Left forelimb (tissue), 1 donor: ENCODE data around the gene LMTK2.

Source experiments
- DNase-seq: peaks from one replicate; pipeline ENCODE4 v3.0.0-alpha.2; 2018; ENCODE audit warnings: low spot score

LMTK2 gene

DNA sequence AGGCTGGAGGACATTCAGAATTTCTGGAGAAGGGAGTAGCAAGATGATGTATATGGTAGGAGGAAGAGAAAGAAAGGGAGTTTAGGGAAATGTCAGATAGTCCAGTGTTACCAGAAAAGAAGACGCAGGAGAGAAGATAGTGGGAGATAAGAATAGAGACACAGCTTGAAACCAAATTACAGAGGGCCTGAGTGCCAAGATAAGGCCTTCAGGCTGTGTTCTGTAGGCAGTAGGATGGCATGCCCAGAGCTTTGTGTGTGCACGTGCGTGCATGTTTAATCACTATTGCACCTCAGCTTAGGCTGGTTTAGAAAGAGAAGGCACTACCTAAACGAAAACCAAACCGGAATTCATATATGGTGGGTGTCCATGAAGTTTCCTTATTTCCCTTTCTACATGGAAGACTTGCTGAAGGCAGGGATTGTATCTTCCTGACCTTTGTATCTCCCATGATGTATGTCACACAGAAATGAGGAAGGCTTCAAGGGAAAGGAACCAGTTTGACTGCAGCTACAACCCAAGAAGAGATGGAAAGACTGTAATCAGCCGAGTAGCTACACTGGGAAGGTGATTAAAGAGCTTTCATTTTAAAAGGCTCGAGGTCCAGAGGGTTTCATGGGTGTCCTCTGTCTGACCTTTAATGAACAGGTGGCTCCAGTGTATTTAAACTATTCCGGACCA is 68.7 kb downstream of the LMTK2 start:
- no peak for DNase-seq

DNA sequence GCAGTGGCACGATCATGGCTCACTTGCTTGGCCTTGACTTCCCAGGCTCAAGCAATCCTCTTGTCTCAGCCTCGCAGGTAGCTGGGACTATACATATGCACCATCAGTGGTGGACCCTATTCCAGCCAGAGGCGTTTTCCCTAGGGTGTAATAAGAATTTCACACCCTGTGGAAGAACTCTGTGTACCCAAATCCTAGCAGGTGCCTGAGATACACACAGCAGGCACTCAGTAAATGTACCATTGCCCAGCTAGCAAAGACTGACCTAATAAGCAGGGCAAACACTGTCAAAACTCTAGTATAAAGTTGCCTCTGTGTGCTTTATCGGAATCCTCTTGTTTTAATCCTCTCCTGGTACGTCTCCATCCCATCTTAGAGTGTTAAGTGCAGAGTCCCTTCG is 70.9 kb downstream of the LMTK2 start:
- DNase-seq, result no peak

DNA sequence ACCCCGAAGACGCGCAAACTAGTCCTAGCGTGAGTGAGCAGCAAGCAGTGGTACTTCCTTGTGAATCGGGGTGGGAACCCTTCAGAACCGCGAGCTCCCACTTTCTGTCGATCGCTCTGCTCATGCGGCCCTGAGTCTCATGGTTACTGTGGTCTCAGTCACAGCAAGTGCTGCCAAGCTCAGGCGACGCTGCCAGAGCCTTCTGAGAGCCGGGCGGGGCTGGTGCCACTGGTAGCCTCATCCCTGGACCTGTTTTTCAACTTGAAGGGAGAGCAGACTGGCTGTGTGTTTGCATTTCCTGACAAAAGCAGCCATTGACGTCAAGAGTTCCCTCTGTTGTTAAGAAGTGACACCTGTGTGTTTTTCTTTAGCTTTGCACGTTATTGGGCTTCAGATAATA is 71.7 kb downstream of the LMTK2 start:
- DNase-seq, result no peak

DNA sequence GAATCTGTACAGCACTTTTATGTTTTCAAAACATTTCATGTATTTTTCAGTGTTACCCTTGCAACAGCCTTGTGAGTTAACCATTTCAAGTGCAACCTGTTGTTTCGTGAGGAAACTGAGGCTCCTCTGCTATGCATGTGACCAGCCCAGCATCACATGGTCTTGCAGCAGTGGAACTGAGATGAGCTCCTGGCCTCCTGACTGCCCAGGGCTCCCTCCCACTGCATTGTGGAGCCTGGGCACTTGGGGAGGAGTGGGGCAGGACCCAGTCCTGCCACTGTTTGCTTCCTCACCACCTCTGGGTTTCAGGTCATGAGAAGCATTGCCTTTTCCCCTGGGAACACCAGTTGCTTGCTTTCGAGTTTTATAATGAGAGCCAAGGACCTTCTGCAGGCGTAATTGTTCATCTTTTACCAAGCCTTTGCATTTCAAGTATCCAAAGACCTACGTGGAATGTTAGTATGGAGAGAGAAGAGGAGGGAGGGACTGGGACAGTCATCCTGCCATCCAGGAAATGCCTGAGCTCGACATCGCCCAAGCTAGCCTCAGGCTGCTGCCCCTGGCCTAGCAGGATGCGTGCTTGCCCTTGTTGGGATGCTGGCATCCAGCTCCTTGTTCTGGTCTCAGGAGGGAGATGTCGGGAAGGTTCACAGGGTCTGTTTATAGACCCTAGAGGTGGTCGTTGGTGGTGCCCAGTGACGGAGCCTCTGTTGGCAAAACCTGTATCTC is 72.3 kb downstream of the LMTK2 start:
- no peak for DNase-seq

DNA sequence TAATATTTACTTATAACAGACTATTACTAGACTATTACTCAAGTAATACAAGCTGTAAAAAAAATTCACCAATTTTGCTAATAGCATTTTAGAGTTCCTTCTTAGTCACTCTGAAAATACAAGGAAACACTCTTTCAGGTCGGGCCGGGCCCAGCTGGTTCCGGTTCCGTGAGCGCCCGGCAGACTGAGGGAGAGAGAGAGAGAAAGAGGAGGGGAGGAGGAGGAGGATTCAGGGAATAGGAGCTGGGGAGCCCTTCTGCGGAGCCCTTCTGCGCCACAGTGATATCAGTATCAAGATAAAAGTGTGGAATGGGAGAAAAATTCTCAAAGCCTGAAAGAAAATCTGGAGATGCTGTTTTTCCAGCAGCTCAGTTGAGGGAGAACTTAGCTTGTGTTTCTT is 74.1 kb downstream of the LMTK2 start:
- DNase-seq, result no peak

DNA sequence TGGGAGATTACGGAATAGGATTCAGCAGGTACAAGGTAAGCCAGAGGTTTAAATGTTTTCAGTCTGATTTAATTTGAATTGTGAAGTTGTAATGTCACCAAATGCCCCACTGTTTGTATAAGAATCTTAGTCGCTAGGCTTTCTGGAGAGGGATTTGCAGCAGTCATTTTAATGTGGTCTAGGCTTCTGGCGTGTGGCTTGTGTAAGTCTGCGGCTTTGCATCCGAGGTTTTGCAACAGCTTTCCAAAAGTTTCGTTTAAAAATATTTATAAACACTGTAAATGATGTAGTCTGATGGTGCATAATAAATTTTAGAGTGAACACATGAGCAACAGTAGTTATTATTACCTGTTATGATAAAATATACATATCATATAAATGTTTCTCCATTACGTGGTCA is 78.4 kb downstream of the LMTK2 start:
- DNase-seq, result no peak

DNA sequence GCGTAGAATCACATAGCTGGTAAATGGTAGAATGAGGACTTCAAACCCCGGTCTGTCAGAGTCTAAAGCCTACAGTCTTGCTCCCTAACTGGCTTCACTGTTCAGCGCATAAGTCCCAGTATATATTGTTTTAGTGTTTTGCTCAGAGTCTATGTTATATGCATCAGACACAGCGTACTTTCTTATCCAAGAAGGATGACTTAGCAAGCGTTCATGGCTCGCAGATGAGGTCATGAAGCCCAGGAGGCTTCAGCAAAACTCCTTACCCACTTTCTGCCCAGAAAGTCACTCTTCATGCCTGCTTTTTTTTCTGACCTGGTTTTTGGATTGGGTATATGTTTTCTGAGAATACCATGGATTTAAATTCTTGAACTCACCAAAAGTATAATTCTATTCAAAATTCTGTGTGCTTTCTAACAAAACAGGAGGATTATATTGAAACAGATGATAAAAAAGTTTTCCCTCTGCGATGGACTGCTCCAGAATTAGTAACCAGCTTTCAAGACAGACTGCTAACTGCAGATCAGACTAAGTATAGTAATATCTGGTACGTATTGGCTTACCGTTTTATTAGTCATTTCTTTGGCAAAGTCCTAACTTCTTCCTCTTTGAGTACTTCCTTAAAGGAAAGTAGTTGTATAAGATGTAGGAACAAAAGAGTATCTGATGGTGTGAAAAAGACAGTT is 79.9 kb downstream of the LMTK2 start:
- DNase-seq, result no peak

DNA sequence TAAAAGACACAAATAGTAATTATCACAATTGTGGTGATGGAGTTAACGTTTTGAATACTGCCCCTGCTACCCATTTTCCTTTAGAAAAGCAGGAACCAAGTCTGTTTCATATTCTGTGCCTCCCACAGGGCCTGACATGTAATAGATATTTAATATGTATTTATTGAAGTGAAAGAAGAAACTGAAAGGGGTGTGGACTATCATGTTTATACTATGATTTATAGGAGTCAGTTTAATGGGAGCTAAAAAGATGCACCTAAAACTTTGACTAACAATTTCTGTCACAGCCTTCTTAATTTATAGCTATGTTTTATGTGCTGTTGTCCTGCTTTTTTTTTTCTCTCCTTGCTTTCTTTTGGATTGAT is 80.5 kb downstream of the LMTK2 start:
- DNase-seq, result no peak

DNA sequence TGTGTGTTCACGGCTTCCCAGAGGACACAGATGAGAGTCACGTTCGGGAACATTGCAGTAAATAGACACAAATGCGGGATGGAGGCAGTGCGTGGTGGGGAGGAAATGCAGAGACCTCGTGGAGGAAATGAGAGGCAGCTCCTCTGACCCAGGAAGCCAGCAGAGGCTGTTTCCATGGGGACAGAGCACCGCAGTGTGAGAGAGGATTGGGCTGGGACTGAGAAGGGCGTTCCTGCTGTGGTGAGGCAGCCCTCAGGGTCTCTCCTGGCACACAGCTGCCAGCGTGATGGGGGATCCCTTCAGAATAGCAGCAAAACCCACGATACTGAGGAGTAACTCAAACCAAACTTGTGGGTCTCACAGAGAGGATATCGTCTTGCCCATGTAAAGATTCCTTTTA is 82.9 kb downstream of the LMTK2 start:
- no peak for DNase-seq

DNA sequence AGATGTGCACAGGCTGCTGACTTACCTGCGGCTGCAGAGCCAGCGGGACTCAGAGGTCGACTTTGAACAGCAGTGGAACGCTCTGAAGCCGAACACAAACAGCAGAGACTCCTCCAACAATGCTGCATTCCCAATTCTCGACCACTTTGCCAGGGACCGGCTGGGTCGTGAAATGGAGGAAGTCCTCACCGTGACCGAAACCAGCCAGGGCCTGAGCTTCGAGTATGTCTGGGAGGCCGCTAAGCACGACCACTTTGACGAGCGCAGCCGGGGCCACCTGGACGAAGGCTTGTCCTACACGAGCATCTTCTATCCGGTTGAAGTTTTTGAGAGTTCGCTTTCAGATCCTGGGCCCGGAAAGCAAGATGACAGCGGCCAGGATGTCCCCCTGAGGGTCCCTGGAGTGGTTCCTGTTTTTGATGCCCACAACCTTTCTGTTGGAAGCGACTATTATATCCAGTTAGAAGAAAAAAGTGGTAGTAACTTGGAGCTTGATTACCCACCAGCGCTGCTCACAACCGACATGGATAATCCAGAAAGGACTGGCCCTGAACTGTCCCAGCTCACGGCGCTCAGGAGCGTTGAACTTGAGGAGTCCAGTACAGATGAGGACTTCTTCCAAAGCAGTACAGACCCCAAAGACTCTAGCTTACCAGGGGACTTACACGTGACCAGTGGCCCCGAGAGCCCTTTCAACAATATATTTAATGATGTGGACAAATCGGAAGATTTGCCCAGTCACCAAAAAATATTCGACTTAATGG is 85.2 kb downstream of the LMTK2 start:
- no peak for DNase-seq

DNA sequence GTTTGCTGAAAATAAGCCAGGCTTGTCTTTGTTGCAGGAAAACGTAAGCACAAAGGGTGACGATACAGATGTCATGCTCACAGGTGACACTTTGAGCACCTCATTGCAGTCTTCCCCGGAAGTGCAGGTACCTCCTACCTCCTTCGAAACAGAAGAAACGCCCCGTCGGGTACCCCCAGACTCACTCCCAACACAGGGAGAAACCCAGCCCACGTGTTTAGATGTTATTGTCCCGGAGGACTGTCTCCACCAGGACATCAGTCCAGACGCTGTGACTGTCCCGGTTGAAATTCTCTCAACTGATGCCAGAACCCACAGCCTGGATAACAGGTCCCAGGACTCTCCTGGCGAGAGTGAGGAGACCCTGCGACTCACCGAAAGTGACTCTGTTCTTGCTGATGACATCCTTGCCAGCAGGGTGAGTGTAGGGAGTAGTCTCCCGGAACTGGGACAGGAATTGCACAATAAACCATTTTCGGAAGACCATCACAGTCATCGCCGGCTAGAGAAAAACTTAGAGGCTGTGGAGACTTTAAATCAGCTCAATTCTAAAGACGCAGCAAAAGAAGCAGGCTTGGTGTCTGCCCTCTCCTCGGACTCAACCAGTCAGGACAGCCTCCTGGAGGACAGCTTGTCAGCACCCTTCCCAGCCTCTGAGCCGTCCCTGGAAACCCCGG is 86.3 kb downstream of the LMTK2 start:
- DNase-seq, result no peak

DNA sequence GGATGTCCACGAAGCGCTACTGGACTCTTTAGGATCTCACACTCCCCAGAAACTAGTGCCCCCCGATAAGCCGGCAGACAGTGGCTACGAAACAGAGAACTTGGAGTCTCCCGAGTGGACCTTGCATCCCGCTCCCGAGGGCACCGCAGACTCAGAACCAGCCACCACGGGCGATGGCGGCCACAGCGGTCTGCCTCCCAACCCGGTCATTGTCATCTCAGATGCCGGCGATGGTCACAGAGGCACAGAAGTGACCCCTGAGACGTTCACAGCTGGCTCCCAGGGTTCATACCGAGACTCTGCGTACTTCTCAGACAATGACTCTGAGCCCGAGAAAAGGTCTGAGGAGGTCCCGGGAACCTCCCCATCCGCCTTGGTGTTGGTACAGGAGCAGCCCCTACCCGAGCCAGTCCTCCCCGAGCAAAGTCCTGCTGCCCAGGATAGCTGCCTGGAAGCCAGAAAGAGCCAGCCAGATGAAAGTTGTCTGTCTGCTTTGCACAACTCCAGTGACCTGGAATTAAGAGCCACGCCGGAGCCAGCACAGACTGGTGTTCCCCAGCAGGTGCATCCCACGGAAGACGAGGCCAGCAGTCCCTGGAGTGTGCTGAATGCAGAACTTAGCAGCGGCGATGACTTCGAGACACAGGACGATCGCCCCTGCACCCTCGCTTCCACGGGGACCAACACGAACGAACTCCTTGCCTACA is 87.0 kb downstream of the LMTK2 start:
- no peak for DNase-seq

DNA sequence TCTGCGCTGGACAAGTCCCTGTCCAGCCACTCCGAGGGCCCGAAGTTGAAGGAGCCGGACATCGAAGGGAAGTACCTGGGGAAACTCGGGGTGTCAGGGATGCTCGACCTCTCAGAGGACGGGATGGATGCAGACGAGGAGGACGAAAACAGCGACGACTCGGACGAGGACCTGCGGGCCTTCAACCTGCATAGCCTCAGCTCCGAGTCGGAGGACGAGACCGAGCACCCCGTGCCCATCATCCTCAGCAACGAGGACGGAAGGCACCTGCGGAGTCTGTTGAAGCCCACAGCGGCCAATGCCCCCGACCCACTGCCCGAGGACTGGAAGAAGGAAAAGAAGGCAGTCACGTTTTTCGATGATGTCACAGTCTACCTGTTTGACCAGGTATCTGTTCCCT is 87.5 kb downstream of the LMTK2 start:
- DNase-seq, result no peak

DNA sequence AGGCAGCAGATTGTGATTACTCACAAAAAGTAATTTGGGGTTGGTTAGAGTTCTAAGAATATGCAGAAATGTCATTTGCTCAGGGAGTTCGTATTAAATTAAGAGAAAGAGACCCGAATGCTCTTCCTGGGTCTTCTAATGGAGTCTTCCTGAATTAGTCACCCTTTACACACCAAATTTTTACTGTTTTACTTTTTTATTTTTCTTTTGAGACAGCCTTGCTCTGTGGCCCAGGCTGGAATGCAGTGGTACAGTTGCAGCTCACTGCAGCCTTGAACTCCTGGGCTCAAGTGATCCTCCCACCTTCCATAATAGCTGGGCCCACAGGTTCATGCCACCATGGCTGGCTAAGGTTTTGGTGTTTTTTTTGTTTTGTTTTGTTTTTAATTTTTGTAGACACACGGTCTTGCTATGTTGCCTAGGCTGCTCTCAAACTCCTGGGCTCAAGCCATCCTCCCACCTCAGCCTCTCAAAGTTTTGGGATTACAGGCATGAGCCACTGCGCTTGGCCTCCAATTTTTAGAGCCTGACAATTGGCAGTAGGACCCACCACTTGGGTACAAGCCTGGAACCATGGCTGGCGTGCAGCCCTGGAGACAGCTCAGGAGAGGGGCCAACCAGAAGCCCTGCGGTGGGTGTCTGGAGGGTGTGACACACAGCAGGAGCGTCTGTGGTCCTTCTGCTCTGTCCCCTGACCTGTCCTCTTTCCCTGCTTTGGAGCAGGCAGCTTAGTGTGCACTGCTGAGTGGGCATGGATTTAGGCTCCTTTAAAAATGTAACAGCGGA is 88.2 kb downstream of the LMTK2 start:
- no peak for DNase-seq

DNA sequence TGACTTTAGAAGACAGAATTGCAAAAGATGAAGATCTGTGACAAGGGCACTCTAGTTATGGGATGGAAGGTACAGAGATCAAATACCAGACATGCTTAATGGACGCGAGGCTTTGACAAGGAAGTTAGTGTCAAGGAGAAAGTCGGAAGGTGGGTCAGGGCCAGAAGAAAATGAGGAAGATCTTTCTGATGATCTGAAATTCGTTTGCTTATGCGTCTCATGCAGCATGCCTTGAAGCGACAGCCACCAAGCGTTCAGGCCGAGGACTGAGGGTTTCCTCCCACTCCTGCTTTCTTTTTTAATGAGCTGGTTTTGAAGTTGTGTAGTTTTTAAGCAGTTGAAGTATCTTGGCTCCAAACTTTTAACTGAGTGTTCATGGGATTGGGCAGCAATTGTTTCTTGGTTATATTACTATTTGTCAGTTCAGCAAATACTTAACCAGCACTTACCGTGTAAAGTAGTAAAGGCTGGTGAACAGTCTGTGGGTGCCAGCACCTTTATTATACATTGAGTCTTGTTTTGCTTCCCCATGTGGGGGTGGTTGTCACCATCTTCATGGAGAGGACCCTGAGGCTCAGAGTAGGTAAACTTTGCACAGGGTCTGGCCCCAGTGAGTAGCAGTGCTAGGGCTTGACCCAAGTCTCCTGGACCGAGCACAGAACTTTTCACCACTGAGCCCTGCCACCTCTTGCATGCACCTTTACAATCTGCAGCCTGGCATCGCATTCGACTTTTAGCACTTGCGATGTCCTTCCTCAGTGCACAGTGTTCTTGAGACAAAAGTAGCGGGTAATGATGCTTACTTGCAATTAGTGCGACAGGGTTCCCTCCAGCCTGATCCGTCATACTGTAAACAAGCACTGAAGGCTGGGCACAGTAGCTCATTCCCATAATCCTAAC is 90.3 kb downstream of the LMTK2 start:
- DNase-seq, result no peak

DNA sequence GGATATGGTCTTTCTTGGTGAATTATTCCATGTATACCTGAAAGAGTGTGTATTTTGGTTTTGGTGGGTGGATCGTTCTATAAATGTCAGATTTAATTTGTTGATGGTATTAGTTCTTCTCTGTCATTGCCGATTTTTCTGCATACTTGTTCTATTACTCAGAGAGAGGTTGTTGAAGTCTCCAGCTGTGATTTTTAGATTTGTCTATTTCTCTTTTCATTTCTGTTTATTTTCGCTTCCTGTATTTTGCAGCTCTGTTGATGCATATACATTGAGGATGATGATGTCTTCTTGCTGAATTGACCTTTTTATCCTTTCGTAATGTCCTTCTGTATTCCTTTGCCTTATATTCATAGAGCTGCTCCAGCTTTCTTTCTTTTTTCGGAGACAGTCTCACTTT is 92.5 kb downstream of the LMTK2 start:
- no peak for DNase-seq

DNA sequence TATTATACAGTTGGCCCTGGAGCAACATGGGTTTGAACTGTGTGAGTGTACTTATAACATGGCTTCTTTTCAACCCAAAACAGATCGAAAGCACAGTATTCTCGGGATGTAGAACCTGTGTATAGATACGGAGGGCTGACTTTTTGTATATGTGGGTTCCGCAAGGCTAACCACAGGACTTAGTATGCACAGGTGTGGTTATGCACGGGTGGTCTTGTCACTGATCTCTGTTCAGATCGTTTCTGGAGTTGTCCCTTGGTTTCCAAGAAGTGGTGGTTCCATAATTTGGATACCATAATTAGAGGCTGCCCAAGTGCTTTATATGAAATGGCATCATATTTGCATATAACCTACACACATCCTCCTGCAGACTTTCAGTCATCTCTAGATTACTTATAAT is 93.7 kb downstream of the LMTK2 start:
- DNase-seq, result no peak

DNA sequence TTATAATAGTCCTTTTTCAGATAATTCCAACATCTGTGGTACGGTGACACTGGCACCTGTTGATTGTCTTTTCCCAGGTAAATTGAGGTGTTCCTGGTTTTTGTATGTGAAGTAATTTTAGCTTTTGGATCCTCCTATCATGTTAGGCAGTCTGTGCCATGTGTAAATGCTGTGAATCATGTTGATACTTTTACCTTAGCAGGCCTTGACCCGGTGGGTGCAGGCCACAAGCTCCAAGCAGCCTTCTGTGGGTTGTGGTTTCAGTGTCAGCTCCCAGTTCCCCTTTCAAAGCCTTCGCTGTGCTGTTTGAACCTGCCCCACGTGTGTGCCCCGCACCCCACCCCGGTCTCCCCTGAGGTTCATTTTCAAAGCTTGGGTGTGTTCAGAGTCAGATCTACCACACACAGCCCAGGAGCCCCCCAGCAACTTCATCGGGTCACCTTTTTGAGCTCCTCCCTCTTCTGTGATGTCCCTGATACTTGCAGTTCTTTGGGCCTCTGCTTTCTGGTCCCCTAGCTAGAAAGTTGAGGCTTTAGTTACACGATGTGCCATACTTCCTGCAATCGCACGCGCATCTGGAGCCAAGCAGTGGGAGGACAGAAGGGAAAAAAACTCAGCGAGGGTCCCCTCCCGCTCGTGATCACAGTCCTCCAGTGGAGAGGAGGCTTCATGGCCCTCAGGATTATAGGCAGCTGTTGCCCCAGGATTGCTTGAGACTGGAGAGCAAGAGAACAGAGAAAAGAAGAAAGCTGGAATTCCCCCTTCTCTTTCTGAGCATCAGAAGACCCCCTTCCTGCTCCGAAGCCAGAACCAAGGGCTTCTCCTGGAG is 95.9 kb downstream of the LMTK2 start:
- no peak for DNase-seq
